Articular chondrocyte of knee joint (primary cell): Measurements from ENCODE around the gene UBE2D3. TPM values are rescaled to one million over a fixed set of nuclear protein-coding genes. Genes with fewer than 3 reads are reported as not detected.

Source experiments
- small RNA-seq: library from RNA; depleted of rRNA; stranded (forward); fragments of <200 nt; gene quantifications from one replicate; pipeline ENCODE3, GENCODE V24; 2012
- total RNA-seq: library from RNA; depleted of rRNA; stranded (reverse); fragments of >200 nt; gene quantifications from 2 replicates; pipeline ENCODE4 v1.2.3, GENCODE V29; 2012

UBE2D3 gene
- total RNA-seq: 488 and 532 TPM in 2 replicates

DNA sequence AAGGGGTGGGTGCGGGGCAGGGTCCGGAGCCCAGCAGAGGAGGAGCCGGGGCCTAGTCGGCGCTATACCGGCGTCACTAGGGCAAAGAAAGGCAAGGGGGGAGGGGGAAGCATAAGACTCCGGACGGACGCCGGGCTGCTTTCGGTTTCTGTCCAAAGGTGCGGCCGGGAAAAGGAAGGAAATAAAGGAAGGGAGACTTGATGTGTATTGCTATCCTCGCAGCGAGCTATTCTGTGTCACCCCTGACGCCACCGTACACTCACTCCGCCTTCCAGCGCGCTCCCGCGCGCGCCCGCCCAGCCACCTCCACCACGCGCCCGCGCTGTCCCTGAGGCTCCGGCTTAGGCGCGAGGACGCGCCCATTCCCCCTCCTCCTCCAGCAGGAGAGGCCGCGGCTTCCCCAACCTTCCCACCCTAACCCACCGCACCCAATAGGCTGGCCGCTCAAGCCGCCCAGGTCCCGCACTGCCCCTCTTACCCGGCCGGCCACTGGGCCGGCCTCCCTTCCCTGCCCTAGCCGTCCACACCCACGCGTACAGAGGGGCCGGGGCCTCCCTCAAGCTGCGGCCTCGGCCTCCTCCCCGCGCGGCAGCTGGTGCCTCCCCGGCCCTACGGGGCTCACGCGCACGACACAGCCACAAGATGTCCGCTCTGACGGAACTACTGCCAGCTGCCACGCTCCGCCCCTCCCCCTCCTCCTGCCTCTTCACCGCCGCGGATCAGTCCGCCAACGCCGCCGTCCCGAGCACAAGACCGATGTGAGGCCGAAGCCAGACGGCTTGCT, at the start of gene UBE2D3:
Gene UBE2D3 (minus strand): TSS at position 662 of the 784 bp plus-strand sequence. CDS start 1,043 bp downstream, outside the sequence.

DNA sequence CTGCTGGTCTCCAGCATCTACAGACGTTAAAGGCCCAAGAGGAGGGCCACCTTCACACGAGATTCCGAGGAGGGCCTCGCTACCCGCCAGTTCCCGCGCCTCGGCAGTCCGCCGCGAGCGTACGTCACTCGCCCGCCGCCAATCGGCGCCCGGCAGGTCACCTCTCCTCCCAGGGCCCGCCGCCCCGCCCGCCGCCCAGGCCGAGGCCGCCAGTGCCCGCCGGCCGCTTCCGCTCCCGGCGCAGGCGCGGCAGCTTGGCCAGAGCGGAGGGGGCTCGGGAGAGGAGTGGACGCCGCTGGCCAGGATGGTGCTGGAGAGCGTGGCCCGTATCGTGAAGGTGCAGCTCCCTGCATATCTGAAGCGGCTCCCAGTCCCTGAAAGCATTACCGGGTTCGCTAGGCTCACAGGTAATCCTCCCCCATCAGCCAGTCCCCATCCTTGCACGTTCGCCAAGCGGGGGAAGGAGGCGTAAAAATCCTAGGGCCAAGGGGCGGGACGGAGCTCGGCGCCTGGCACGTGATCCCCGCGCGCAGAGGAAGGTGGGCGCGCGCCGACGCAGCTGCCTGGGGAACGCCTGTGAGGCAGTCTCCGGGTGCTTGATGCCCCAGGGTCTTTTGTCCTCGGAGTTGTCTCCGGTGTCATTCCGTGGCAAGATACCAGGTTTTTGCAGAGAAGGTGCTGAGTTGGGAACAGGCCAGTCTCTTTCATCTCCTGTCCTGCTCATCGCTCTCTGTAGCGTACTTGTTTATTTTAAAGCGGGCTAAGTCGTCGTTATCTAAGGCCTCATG, 41.6 kb upstream of the UBE2D3 start, which contains the start of gene CISD2:
Gene CISD2 (plus strand): TSS at position 212 of the 788 bp plus-strand sequence. CDS start 93 bp downstream, at position 305.

DNA sequence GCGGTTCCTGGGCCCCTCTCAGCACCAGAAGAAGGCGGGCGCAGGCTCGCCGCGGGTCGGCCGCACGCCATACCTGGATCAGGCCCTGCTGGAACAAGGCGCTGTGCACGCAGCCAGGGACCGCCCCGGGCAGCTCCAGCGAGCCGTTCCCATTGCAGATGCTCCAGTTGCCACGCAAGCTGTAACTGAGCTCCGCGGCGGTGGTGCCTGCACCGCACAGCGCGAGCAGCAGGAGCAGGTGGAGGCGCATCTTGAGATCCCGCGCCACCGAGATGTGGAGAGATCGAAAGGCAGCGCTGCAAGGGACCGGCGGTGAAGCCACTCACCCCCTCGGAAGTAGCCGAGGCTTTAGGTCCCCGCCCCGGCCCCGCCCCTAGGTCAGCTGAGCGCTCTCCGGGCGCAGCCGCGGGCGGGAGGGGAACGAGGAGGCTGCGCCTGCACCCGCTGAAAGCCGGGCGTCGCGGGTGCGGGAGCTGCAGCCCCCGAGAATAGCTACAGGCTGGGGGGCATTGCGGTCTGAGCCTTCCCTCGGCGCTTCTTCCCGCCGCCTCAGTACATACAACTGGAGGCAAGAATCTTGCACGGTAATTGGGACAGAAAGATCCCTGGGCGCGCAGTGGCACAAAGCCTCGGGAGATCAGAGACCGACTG, 66.6 kb downstream of the UBE2D3 start, which contains the start of gene MANBA:
Gene MANBA (minus strand): TSS at position 324 of the 651 bp plus-strand sequence. CDS start 74 bp downstream, at position 250.

Small RNAs within 50 kb of the gene (small RNA-seq; reads per million reads assigned to genes)
- not detected for gene RNU7-151P

Other genes starting within 250 kb of the UBE2D3 start
- 40.5 and 44.2 TPM in 2 replicates for gene MANBA, start 66.6 kb downstream of the UBE2D3 start, total RNA-seq
- 37.5 and 38.8 TPM in 2 replicates for gene CISD2, start 41.4 kb upstream of the UBE2D3 start, total RNA-seq
- 0.65 and 1.7 TPM in 2 replicates for gene SLC9B1, start 192.2 kb upstream of the UBE2D3 start, total RNA-seq
- 24.8 and 29.5 TPM in 2 replicates for gene SLC9B2, start 249.2 kb upstream of the UBE2D3 start, total RNA-seq